K562 (cell line): ENCODE measurements around the gene RBPMS2. TPM values are rescaled to one million over a fixed set of nuclear protein-coding genes. Genes with fewer than 3 reads are reported as not detected.

Experiments
- ATAC-seq: fragments of 200-7000 bp; cut with Tn5 transposase; 3 replicates; pipeline ENCODE4 v1.9.1; 2020; ENCODE audit warnings: moderate library complexity
- BruUV-seq: library from RNA; stranded (reverse); fragments of 400-500 nt; replicated peaks from 2 replicates; lab custom pipeline; 2021; lab: Mats Ljungman, UMichigan
- CTCF ChIA-PET: fragments of 300-600 bp; formaldehyde crosslinking; extraction: SDS; loops from one replicate; lab custom pipeline; 2021; ENCODE audit warnings: low intra/inter-chr PET ratio; lab: Yijun Ruan, JAX
- POLR2A ChIA-PET: fragments of 300-600, 350-650 bp; sonication (Branson Sonifier 250); formaldehyde crosslinking; extraction: SDS; loops from one replicate; lab custom pipeline; 2021; ENCODE audit warnings: antibody characterized with exemption, inconsistent platforms; lab: Yijun Ruan, JAX
- DNase-seq, 4 experiments: peaks; one replicate each; pipeline versions ENCODE4 v3.0.0 to v3.0.0-alpha.2; 2011 to 2018; ENCODE audit warnings: low spot score in 3 of 4, mixed read lengths in 3 of 4; ENCODE audit errors: extremely low read depth in 1 of 4
- FAIRE-seq: peaks from 2 replicates; lab custom pipeline; 2011; peaks lifted over from hg19 to GRCh38; lab: Jason Lieb, UNC
- H2AFZ ChIP-seq: 2 replicates; pipeline ENCODE4 v1.6.0; 2011; ENCODE audit warnings: low read depth, low read length, control low read depth, inconsistent platforms
- H3K27ac ChIP-seq: fragments of 200-600 bp; 3 replicates; pipeline ENCODE4 v1.8.0; 2011; ENCODE audit warnings: low read depth, mild to moderate bottlenecking, control low read depth, inconsistent platforms, low read length, moderate library complexity, mixed read lengths; ENCODE audit errors: extremely low read depth
- H3K27me3 ChIP-seq, 2 experiments: fragments of 300-600 bp in 1 of 2; 2 replicates in 1 of 2; 3 replicates in 1 of 2; pipeline versions ENCODE4 v1.6.0 to v1.8.0; 2011; ENCODE audit warnings: inconsistent platforms in 2 of 2, low read length in 2 of 2, mild to moderate bottlenecking in 1 of 2, mixed read lengths in 1 of 2, moderate library complexity in 1 of 2; ENCODE audit not compliant: control insufficient read depth in 2 of 2, insufficient read depth in 2 of 2
- H3K36me3 ChIP-seq: fragments of 300-600 bp; 3 replicates; pipeline ENCODE4 v1.8.0; 2011; ENCODE audit warnings: mild to moderate bottlenecking, low read length, inconsistent platforms; ENCODE audit not compliant: control insufficient read depth, insufficient read depth
- H3K4me1 ChIP-seq, 2 experiments: fragments of 200-600 bp in 1 of 2; replicated peaks in 1 of 2; 2 replicates in 1 of 2; 3 replicates in 1 of 2; pipeline versions ENCODE4 v1.5.1 to v1.8.0; 2011; ENCODE audit warnings: inconsistent platforms in 2 of 2, low read length in 2 of 2, mild to moderate bottlenecking in 1 of 2, mixed read lengths in 1 of 2, moderate library complexity in 1 of 2; ENCODE audit not compliant: control insufficient read depth in 2 of 2, insufficient read depth in 2 of 2
- H3K4me2 ChIP-seq: 2 replicates; pipeline ENCODE4 v1.6.1; 2011; ENCODE audit warnings: low read length, control low read depth, inconsistent platforms, mixed read lengths; ENCODE audit not compliant: insufficient read depth
- H3K4me3 ChIP-seq: fragments of 200-600 bp; sonication (generic), shearing (Covaris generic); 2 replicates; pipeline ENCODE4 v1.5.1; 2016; ENCODE audit warnings: control low read depth, inconsistent platforms
- H3K79me2 ChIP-seq: fragments of 200-600 bp; 3 replicates; pipeline ENCODE4 v1.8.0; 2011; ENCODE audit warnings: low read length, inconsistent platforms; ENCODE audit not compliant: control insufficient read depth, insufficient read depth
- H3K9ac ChIP-seq, 2 experiments: 2 replicates each; pipeline versions ENCODE4 v1.6.0 to v1.6.1; 2011; ENCODE audit warnings: low read depth in 2 of 2, low read length in 2 of 2, control low read depth in 1 of 2, inconsistent platforms in 1 of 2, mild to moderate bottlenecking in 1 of 2, mixed read lengths in 1 of 2; ENCODE audit not compliant: insufficient read depth in 1 of 2
- H3K9me1 ChIP-seq: one replicate; pipeline ENCODE4 v1.6.0; 2011; ENCODE audit warnings: inconsistent platforms, mild to moderate bottlenecking, low read length, moderate library complexity; ENCODE audit not compliant: control insufficient read depth, insufficient read depth
- H3K9me3 ChIP-seq: replicated peaks from 2 replicates; pipeline ENCODE4 v1.5.1; 2011; ENCODE audit warnings: low read depth, low read length, inconsistent platforms; ENCODE audit not compliant: control insufficient read depth, insufficient read depth
- H4K20me1 ChIP-seq: replicated peaks from 2 replicates; pipeline ENCODE4 v1.6.1; 2011; ENCODE audit warnings: low read length, inconsistent platforms, mixed read lengths; ENCODE audit not compliant: control insufficient read depth, insufficient read depth
- MAFG ChIP-seq: fragments of 450-650 bp; conservative IDR thresholded peaks from 2 replicates; pipeline ENCODE4 v1.6.1; 2016; ENCODE audit warnings: missing genetic modification characterization, missing compliant biosample characterization
- MNT ChIP-seq, 2 experiments: fragments of 450-650 bp; conservative IDR thresholded peaks; 2 replicates each; pipeline ENCODE4 v1.6.1; 2017; ENCODE audit warnings: mild to moderate bottlenecking in 2 of 2, moderate library complexity in 2 of 2
- PKNOX1 ChIP-seq: fragments of 450-650 bp; IDR thresholded peaks from 2 replicates; pipeline ENCODE4 v1.6.1; 2016
- SMARCA4 ChIP-seq: fragments of 450-650 bp; IDR thresholded peaks from 2 replicates; pipeline ENCODE4 v1.6.1; 2016
- WGBS: fragments of 100-300 bp; shearing (Covaris generic); methylation state at CpG from one replicate; pipeline ENCODE4 v1.1.6; 2016; ENCODE audit warnings: low coverage, mixed read lengths; ENCODE audit not compliant: insufficient coverage; ENCODE audit errors: missing lambda C conversion rate; 5-methylcytosine and 5-hydroxymethylcytosine counted together
- in situ Hi-C: fragments of 300-500 bp; cut with MboI; formaldehyde crosslinking; loops from 4 replicates; pipeline ENCODE4 v1.15.0; 2018; ENCODE audit warnings: inconsistent platforms, mixed read lengths
- intact Hi-C: fragments of 100-400 bp; cut with micrococcal nuclease; formaldehyde crosslinking; loops from 2 replicates; pipeline ENCODE4 v1.14.2; 2022
- polyA plus RNA-seq, 8 experiments: library from polyadenylated mRNA; depleted of rRNA in 4 of 8; stranded (reverse) in 5 of 8; unstranded in 3 of 8; fragments of >200 nt; fragmentation: Nextera tagmentation in 2 of 8; fragmentation: Illumina TruSeq in 1 of 8; extraction: Ambion mirVana in 2 of 8; extraction: Trizol in 1 of 8; gene quantifications; 2 replicates each; pipeline versions ENCODE4 v1.2.1 to v1.2.3, GENCODE V29; 2011 to 2014; ENCODE audit warnings: inconsistent platforms in 1 of 8, missing spikeins in 1 of 8
- total RNA-seq, 7 experiments: library from RNA; depleted of rRNA in 6 of 7; stranded (reverse); fragments of >200 nt in 6 of 7; fragmentation: Illumina TruSeq in 2 of 7; extraction: Trizol in 2 of 7; gene quantifications; 2 replicates each; pipeline versions ENCODE4 v1.2.1 to v1.2.3, GENCODE V29; 2011 to 2021; ENCODE audit warnings: low replicate concordance in 1 of 7
- TF ChIP-seq, protein P1 (sequence below), 2 experiments: fragments of 450-650 bp; formaldehyde crosslinking in 1 of 2; IDR thresholded peaks; 2 replicates each; pipeline versions ENCODE4 v1.4.0 to v1.6.1; 2014 to 2020; ENCODE audit warnings: mild to moderate bottlenecking in 2 of 2, borderline replicate concordance in 1 of 2, low read depth in 1 of 2

Gene RBPMS2
- total and polyA plus RNA-seq, 9 of the 15 experiments (the other 6 are each of a cell fraction or from before 2014, with no cell fraction given), result 0.11 to 2.6 (median 0.37) TPM; not detected in 1

GRCh38 chr15:64751464-64751863, 23.9 kb downstream of the RBPMS2 start (continued):
- peak; percentile 20; the same call in 1 of the 2 replicates for TF ChIP-seq PKNOX1

- Histone ChIP-seq H3K4me1 (peaks cover 0 to 14% of the 10 kb centered on the region in 2 experiments; a peak in 3 of 5 replicates), H3K79me2 (no peaks in the 10 kb centered on the region), H2AFZ (peak overlapping the region; percentile 83), H3K27ac (no peak overlapping the region), H3K4me3 (no peak overlapping the region), H3K27me3 (peaks cover 57 to 93% of the 10 kb centered on the region in 2 experiments), H3K4me2 (peak overlapping the region; percentile 74), H3K36me3 (no peaks in the 10 kb centered on the region), H3K9me3 (no peaks in the 10 kb centered on the region), H3K9me1 (no peaks in the 10 kb centered on the region), H3K9ac (peak overlapping the region in 1 of 2 experiments; percentile 0; a peak in 1 of 4 replicates), H4K20me1 (no peaks in the 10 kb centered on the region; the same call in 1 of the 2 replicates)
- in situ Hi-C loops, result no loop called here
- peak; percentile 91 for ATAC-seq
- POLR2A ChIA-PET, result interaction anchor here (0.6 to 1.1 kb wide), 2 partner anchors 9 to 62 kb away, joined by 3 to 4 read pairs; no protein-coding TSS in a partner anchor
- DNase-seq, result peak; percentile 52 to 63 (median 58)
- 8% methylated on average over 21 of the region's 21 CpGs for WGBS
- CTCF ChIA-PET, result interaction anchor here (0.6 kb wide), 1 partner anchor 518 kb away, joined by 3 read pairs; no protein-coding TSS in a partner anchor
- intact Hi-C loops, result no loop called here
- BruUV-seq, result no TSS peak
- FAIRE-seq, result peak; percentile 84
- TF ChIP-seq MNT (conservative IDR thresholded peaks at IDR 0.05) (no peak; a peak in 1 of 4 replicates), MAFG (tag) (peak; percentile 68), SMARCA4 (0 out of 2 replicates have a peak, but pooled peaks have one; percentile 51)
- TF ChIP-seq, protein P1, sequence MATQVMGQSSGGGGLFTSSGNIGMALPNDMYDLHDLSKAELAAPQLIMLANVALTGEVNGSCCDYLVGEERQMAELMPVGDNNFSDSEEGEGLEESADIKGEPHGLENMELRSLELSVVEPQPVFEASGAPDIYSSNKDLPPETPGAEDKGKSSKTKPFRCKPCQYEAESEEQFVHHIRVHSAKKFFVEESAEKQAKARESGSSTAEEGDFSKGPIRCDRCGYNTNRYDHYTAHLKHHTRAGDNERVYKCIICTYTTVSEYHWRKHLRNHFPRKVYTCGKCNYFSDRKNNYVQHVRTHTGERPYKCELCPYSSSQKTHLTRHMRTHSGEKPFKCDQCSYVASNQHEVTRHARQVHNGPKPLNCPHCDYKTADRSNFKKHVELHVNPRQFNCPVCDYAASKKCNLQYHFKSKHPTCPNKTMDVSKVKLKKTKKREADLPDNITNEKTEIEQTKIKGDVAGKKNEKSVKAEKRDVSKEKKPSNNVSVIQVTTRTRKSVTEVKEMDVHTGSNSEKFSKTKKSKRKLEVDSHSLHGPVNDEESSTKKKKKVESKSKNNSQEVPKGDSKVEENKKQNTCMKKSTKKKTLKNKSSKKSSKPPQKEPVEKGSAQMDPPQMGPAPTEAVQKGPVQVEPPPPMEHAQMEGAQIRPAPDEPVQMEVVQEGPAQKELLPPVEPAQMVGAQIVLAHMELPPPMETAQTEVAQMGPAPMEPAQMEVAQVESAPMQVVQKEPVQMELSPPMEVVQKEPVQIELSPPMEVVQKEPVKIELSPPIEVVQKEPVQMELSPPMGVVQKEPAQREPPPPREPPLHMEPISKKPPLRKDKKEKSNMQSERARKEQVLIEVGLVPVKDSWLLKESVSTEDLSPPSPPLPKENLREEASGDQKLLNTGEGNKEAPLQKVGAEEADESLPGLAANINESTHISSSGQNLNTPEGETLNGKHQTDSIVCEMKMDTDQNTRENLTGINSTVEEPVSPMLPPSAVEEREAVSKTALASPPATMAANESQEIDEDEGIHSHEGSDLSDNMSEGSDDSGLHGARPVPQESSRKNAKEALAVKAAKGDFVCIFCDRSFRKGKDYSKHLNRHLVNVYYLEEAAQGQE (IDR thresholded peaks at IDR 0.05; ENCODE audit: borderline replicate concordance), result peak; percentile 41; the same call in 1 of the 2 replicates
- TF ChIP-seq, protein P1 (CRISPR knock-in tag; IDR thresholded peaks at IDR 0.05; ENCODE audit: low read depth), result no peak
Measured at GRCh38 chr15:64749999-64750657, 25.3 kb downstream of the RBPMS2 start.
